Fibroblast of upper back skin (primary cell): ENCODE data around the gene TSPAN7.

Experiments used
- DNase-seq: peaks from one replicate; pipeline ENCODE4 v3.0.0-alpha.2; 2013

TSPAN7 gene, protein sequence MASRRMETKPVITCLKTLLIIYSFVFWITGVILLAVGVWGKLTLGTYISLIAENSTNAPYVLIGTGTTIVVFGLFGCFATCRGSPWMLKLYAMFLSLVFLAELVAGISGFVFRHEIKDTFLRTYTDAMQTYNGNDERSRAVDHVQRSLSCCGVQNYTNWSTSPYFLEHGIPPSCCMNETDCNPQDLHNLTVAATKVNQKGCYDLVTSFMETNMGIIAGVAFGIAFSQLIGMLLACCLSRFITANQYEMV

DNA sequence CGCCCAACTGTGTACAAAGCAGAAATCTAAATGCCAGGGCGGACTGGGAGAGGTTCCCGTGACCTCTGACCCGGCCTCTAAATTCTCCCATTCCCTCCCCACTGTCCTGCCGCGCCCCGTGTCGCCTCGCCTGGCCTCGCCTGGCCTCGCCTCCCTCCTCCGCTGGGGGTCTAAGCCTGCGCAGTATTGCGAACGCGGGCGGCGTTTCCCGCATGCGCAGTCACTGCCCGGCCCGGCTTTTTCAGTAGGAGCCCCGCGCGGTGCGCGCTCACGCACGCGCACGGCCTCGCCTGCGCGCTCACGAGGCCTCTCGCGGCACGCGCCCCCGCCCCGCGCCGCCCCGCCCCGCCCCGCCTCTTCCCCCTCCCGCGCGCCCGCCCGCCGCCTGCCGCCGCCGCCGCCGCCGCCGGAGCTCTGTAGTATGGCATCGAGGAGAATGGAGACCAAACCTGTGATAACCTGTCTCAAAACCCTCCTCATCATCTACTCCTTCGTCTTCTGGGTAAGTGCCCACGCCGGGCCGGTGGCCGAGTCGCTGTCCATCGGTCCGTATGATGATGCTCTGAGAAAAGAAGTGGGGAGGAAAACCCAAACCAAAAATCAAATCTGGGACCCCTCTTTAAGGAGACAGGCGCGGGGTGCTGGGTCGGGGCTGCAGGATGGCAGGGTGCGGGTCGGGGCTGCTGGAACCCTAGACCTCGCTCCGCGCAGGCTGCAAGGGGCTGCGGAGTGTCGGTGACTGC lies at the start of gene TSPAN7:
TSPAN7 (plus strand) TSS at position 417 of the 743 bp plus-strand sequence; CDS start at position 422, 5 bp downstream.
- DNase-seq = peak; percentile 56

DNA sequence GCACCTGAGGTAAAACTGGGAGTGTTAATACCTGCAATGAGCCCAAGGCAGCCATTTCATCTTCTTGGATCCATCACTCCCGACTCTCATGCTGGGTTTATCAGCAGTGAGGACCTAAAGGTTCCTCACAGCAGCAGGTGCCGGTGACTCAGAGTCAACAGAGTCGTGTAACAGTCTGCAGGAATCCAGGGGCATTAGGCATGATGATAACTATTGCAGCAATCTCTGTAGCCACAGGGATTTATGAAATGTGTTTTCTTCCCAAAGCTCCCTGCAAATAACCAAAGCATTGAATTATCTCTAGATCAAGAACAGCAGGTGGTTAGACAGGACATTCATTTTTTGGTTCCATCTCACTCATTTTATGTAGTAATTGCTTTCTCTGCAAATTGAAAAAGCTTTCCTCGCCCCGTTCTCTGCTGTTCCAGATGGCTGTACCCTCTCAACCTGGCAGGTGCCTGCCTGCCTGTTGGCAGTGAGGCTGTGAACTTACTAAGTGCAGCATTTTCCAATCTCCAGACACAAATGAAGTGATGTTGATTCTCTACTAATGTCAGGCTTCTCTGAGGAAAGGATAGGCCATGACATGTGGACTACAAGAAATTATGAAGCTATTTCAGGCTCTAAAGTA lies 48.1 kb upstream of the TSPAN7 start:
- no peak for DNase-seq

DNA sequence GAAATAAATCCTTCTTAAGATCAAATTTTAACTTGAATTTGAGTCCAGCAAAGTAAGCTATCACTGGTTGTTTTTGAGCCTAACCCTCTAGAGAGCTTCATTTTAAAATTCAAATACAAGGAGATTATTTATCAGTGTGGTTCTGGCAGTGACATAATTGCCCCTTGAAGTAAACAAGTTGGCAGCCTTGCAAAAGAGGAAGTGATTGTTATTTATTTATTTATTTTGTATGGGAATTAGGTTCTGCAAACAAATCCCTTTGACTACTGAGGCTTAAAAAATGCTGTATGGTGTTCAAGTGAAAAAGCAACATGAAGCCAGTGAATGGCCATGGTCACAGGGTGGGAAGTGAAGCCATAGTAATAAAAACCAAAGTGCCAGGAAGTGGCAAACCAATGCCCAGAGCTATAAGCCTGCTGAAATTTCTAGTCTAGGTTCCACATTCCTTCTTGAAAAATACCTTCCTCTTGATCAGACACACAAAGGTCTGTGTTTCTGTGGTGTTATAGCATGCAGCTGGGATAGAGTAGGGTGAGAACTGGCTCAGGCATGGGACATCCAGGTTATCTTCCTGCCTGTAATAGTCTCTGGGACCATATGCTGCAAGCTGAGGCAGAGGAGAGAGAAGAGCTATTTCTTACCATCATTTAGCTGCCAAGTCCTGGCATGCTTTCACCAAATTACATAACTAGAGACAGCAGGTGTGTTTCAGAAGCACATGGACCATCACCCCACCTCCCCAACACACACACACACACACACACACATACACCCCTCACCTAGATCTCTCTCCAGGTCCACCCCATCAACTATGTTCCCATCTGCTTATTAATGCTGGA lies 47.1 kb upstream of the TSPAN7 start:
- DNase-seq = no peak

DNA sequence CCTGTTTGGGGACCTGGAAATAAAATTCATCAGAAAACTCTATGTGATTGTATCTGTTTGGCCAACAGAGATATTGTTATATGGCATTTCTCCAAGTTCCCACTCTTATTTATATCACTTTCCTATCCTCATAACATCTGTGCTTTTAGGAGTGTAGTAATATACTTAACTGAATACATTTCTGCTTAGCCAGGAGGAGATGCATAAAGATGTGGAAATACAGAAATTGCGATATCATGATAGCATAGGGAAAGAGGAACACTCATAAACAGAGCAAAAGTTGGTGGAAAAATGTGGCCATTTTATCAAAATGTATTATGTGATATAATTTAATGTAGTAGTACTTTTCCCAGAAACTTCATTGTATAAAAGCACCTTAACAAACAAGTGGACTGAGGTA lies 46.1 kb upstream of the TSPAN7 start:
- DNase-seq = no peak

DNA sequence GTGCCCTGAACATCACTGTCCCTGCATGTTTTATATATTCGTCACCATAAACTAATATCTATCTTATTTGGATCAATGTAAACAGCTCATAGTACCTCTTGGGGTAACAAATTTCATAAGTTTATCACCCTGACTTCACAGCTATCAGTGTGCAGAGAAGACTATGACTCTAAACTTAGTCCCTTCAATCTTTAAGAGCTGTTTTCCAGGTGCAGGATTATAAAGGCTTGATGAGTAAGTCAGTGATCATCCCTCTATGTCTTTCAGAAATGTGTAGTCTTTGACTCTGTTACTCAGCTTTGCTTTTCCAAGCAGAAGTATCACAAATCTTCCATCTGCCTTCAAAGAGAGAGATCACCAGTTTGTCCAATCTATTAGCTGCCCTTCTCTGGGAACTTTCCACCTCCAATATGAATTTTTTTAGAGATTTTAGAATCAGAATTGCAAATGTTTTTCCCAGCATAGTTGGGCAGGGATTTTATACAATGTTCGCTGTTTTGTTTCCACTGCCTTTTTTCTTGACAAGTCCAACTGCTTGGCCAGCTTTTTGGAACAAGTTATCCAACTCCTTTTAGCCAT lies 45.1 kb upstream of the TSPAN7 start:
- DNase-seq = no peak

DNA sequence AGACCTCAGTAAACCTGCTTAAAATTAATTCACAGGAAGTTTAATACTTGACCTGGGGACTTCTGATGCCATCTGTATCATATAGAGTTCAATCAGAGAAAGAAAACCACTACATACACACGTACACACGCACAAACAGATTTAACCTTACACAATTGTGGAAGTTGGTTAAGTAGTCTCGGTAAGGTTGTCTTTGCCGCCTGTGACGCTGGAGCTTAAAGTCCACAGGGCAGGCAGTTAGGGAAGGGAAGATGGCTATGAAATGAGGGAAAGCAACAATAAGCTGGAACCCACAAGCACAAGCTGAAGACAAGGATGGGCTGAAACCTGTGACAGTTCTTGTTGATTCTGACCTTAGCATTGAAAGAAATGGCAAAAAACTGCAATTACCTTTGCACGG lies 41.7 kb upstream of the TSPAN7 start:
- no peak for DNase-seq

DNA sequence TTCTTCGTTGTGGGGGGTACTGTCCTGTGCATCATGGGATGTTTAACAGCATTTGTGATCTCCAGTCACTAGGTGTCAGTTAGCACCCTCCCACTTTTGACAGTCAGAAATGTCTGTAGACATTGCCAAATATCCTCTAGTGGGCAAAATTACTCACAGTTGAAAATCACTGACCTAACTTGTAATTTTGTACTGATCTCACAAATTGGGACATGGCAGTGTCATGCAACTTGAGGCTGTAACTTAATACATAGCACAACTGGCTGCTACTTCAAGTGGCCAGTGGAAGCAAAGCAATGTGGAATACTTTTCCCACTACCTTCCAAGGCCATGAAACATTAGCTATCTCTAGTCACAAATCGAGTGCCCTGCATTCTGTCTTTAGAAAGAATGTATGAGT lies 23.2 kb upstream of the TSPAN7 start:
- no peak for DNase-seq

DNA sequence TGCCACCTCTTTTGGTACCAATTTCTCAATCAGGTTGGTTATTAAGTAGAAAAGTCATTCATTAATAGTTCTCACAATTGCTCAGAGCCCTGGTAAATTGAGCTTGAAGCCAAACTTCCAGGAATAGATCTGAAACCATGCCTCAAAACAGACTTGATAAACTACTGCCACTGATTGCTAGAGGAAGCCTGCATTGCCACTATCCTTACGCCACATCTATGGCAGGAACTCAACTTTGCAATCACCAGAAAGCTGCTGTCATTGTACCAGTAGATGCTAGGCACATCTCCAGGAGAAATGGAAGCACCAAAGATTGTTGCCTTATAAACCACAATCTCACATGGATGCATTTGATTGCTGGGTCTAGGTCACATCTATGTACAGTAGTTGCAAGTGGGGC lies 21.6 kb upstream of the TSPAN7 start:
- DNase-seq = no peak

DNA sequence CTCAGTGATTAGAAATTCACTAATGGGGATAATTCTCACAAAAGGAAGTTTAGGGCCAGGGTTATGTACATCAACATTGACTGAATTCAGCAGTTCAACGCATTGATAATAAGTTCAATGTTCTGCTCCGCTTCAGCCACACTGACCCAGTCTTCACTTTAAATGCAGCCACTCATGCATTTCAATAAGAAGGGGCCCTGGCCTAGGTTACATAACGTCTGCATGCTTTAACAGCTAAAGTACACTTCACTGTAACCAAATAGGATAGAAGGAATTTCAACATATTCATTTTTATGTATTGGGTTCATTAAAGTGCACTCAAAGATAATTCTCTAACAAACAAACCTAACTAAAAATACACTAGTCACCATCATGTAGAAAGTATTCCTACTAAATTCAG lies 12.8 kb upstream of the TSPAN7 start:
- DNase-seq = no peak

DNA sequence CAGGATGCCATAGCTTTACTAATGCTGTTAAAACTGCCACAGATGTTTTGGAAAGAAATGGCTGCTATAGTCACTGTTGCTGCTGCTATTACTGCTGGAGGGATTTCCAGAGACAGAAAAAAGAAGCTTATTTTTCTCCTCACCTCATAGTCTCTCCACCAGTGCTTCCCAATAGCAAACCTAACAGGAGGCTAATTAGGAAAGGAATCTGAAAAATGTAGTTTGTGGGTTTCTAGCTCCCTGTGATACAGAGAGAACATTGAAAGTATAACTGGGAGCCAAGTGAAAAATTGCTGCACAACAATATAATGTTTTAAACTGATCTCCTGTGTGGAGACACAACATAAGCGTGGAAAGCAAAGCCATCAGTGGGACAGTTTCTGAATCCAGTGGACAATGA lies 8.6 kb upstream of the TSPAN7 start:
- no peak for DNase-seq

DNA sequence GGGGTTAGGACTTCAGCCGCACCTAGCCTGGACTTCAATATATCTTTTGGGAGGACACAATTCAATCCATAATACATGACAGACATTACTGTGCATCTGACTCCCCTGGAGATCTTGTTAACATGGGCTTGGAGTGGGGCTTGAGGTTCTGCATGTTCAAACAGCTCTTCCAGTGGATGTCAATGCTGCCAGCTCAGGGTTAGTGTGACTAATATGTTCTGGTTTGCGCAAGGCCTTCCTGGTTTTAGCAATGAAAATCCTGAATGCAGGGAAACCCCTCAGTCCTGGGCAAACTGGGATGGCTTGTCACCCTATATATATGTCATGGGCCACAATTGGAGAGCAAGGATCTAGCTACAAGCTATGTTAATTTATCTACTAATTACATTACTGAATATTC lies 2.7 kb upstream of the TSPAN7 start:
- no peak for DNase-seq

DNA sequence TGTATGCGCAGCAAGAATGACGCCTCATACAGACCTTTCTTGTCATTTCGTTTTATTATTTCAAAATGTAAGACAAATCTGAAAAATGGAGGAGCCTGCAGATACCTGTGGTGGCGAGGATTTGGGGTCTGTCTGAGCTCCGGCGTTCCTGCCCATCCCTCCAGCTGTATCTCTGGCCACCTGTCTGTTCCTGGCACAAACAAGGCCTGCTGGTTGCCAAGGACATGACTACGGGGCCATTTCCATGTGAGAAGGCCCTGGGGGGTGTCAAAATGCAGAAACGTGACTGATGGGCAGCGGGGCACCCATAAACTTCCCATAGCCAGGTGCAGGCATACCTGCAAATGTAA lies 591 bp upstream of the TSPAN7 start:
- DNase-seq = no peak

DNA sequence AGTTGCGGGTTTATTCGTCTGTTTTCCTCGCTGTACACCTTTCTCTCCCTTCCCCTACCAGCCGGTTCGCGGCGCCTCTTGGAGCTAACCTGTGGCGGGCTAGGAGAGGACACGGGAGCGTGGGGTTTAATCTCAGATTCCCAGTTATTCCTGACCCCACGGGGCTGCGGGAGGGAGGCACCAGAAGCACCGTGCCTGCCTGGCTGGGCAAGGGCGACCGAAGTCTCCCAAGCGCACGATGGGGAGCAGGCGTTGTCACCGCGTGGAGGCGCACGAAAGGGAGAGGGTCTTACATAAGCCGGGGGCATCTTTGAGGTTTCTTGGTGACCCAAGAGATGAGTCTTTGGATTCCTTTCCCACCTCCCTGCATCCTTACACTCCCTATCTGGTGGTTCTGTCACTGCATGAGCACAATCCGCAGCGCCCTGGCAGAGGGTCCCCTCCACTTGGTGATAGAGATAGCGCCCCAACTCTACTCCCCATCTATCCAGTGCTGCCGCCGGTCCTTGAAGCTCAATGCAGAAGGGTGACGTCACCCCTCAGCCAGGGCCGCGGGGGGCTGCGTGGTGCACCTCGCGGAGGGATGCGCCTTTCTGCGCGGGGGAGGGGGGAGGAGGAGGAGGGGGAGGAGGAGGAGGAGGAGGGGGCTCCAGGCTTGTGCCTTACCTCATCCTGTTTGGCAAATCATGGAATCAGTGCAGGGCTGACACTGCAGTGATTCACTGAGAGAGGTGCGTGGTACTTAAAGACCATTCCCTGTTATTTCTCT lies 793 bp downstream of the TSPAN7 start:
- no peak for DNase-seq

DNA sequence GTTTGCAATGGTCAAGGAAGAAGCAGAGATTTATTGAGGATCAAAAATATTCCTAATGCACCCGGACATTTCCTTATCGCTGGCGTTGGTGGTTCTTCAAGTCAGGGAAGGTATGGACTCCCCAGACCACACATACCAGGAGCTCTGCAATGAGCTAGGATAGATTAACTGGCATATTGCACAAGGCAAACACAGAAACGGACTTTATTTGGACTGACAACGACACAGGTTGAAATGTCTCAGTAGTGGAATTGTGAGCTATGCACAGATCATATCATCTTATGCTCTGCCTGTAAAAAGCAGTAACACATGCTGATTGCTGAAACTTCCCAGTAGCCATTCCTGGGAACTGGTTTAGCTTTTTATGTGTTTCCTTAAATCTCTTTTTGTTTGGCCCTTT lies 1.7 kb downstream of the TSPAN7 start:
- DNase-seq = no peak

DNA sequence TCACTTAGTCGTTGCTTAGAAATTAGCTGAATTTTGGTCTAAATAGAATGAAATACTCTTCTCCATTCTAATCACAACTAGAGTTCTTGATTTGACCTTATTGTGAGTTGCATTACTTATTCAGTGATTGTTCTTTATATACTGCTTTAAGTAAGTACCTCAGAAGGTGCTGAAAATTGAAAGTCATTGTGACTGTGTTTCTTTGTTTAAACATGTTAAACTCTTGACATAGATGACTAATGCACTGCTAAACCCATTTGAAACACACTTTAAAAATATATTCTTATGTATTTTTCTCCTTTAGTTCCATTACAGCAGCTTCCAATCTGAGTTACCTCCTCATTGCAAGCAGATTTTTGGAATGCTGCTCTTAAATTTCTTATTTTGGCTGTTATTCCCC lies 9.1 kb downstream of the TSPAN7 start:
- DNase-seq = no peak

DNA sequence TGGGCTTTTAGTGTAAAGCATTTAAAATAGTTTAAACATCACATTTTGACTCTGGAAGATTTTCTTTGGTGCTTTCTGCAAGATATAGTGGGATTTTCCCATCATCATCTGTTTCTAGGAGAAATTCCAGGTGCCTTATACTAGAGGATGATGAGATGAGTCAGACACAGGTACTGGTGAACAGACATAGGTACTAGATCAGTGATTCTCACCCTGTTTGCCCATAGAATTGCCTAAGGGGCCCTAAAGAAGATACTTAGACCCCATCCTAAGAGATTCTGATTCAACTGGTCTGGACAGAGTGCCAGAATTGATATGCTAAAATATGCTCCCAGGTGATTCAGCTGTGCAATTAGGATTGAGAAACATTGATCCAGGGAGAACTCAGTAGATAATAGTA lies 9.7 kb downstream of the TSPAN7 start:
- DNase-seq = no peak

DNA sequence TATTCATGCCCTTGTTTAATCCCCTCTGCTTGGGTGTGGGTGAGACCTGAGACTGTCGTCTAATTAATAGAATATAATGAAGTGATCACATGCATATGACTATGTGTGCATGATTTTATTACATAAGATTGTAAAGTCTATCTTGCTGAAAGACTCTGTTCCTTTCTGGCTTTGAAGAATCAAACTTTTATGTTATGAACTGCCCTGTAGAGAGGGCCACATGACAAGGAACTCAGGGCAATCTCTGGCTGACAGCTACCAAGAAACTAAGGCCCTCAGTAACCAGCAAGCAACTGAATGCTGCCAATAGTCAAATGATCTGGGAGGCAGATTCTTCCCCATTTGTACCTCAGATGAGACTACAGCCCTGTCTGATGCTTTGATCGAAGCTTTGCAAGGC lies 13.5 kb downstream of the TSPAN7 start:
- DNase-seq = no peak

DNA sequence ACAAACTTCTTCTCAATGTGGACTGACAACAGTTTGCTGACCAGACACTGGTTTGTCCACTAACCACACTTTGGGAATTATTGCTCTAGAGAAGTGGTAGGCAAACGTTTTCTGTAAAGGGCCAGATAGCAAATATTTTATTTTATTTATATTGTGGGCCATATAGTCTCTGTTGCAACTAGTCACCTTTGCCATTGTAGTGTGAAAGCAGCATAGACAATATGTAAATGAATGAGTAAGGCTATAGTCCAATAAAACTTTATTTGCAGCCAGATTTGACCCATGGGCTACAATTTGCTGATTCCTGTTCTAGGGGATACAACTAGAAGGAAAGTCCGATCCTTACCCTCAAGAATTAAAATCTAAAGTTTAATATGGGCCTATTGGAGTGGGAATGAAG lies 14.5 kb downstream of the TSPAN7 start:
- no peak for DNase-seq

DNA sequence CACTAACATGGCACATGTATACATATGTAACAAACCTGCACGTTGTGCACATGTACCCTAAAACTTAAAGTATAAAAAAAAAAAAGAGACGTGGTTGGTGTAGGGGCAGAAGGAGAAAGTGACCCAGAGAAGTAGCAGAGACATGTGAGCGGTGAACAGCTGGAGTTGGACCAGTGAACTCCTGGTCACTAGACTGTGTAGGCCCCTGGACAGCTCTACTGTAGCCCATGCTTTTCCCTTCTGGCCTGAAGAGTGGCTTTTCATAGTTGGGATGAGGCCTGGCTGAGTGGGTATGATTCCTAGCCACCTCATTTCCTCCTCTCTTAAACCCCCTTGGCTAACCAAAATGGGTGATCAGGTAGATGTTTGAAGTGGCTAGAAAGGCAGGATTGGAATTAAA lies 16.4 kb downstream of the TSPAN7 start:
- DNase-seq = no peak

DNA sequence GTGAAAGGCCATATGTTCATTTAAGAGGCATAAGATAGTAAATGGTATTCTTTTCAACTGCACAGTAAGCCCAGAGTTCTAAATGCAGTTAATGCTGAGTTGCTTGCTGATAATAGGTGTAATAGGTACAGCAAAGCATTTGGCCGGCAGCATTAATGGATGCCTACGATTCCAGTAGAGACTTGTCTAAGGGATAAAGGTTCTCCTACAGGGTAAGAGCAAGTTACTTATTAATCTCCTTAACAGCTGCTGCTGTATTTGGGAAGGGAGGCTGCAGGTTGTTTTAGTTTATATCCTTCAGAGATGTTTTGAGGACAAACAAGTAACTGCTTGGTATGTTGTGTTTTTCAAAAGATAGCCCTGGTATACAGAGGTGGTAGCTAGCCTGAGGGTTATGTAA lies 16.8 kb downstream of the TSPAN7 start:
- no peak for DNase-seq

DNA sequence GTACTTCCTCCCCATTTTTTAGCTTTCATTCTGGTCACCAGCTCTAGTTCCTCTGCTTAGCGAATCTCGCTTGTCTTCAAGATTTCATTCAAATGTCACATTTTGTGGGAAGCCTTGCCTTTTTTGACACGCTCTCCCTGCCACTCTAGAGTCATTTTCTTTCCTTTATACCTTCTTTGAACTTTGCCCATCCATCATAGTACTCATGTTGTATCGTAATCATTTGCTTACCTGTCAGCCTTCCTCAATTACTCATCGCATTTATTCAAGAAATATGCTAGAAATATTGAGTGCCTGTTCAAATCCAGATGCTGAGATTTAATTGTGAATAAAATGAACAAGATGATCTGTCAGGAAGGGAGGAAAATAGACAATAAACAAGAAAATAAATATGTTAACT lies 21.8 kb downstream of the TSPAN7 start:
- DNase-seq = no peak

DNA sequence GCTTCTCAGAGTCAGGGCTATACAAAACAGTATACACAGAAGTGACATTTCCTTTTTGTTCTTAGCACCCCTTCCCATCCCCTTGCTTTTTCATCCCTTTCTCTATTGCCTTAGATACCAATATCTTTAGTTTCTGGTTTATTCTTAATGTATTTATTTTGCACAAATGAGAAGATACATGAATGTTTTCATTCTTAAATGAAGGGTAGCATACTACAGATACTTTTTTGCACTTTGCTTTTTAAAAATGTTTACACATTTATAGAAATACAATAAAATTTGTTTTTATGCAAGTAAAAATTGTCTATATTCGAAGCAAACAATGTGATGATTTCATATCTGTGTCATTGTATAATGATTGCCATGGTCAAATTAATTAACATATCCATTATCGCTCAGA lies 33.1 kb downstream of the TSPAN7 start:
- no peak for DNase-seq
